Measurements from ENCODE around the gene TMEM178B.

Gene TMEM178B

DNA sequence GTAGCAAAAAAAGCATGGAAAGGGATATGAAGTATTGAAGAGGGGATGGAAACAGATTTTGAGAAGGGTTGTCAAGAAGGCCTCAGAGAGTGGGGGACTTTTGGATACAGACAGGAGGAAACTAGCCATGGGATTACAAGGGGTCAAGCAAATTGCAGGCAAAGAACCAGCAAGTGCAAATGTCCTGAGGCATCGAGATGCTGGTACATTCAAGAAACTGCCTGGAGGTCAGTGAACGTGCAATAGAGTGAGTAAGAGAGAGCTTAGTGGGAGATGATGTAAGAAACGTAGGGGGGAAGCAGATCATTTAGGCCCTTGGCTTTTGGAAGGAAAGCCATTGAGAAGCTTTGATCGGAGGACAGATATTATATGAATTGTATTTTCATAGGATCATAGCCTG is 250.0 kb downstream of the TMEM178B start:
- POLR2A ChIA-PET: no interaction called here
- H3K36me3 ChIP-seq (ENCODE audit: control insufficient read depth in 2 of 2, insufficient read depth in 1 of 2, low read length in 2 of 2): no peaks in the 10 kb centered on the region
- no peak overlapping the region for H3K27ac ChIP-seq (ENCODE audit: extremely low read depth, low read depth, low read length)
- no peaks in the 10 kb centered on the region for H3K4me1 ChIP-seq (ENCODE audit: control insufficient read depth, insufficient read depth, low read length)
- H3K4me3 ChIP-seq (ENCODE audit: low read depth, low read length): no peak overlapping the region
- CTCF ChIA-PET: no interaction called here
- TF ChIP-seq MYNN (tag by site-specific recombination; IDR thresholded peaks at IDR 0.05; ENCODE audit: borderline replicate concordance): no peak
- no peak for TF ChIP-seq ZNF146 (tag by site-specific recombination; IDR thresholded peaks at IDR 0.05)
- TF ChIP-seq ZNF580 (tag by site-specific recombination; IDR thresholded peaks at IDR 0.05): 0 out of 2 replicates have a peak, but pooled peaks have one; percentile 9
- TF ChIP-seq TRIM28 (IDR thresholded peaks at IDR 0.05; ENCODE audit: borderline replicate concordance, low read length): no peak
- TF ChIP-seq ZNF211 (tag by site-specific recombination; IDR thresholded peaks at IDR 0.05; ENCODE audit: low read depth): no peak
- no peak for TF ChIP-seq ZNF404 (tag by site-specific recombination; IDR thresholded peaks at IDR 0.05)
- peak; percentile 95 for TF ChIP-seq ZNF623 (tag by site-specific recombination; IDR thresholded peaks at IDR 0.05)
- no peak for TF ChIP-seq ZNF302 (tag by site-specific recombination; IDR thresholded peaks at IDR 0.05; ENCODE audit: low read depth)
- TF ChIP-seq ZNF624 (tag by site-specific recombination; IDR thresholded peaks at IDR 0.05): no peak
- no peak for TF ChIP-seq ZNF530 (tag by site-specific recombination; IDR thresholded peaks at IDR 0.05; ENCODE audit: low read depth)
- TF ChIP-seq ZNF133 (tag by site-specific recombination; IDR thresholded peaks at IDR 0.05): no peak
- H3K9me3 ChIP-seq (ENCODE audit: control insufficient read depth, insufficient read depth, low read depth, low read length): no peaks in the 10 kb centered on the region

GRCh38 chr7:141324870-141325269 is 251.0 kb downstream of the TMEM178B start:
- no peak for TF ChIP-seq ZBTB6 (tag by site-specific recombination; IDR thresholded peaks at IDR 0.05)
- no peak for TF ChIP-seq SP3 (tag by site-specific recombination; IDR thresholded peaks at IDR 0.05)
- TF ChIP-seq ZBTB8A (tag by site-specific recombination; IDR thresholded peaks at IDR 0.05): no peak
- TF ChIP-seq, protein P1, sequence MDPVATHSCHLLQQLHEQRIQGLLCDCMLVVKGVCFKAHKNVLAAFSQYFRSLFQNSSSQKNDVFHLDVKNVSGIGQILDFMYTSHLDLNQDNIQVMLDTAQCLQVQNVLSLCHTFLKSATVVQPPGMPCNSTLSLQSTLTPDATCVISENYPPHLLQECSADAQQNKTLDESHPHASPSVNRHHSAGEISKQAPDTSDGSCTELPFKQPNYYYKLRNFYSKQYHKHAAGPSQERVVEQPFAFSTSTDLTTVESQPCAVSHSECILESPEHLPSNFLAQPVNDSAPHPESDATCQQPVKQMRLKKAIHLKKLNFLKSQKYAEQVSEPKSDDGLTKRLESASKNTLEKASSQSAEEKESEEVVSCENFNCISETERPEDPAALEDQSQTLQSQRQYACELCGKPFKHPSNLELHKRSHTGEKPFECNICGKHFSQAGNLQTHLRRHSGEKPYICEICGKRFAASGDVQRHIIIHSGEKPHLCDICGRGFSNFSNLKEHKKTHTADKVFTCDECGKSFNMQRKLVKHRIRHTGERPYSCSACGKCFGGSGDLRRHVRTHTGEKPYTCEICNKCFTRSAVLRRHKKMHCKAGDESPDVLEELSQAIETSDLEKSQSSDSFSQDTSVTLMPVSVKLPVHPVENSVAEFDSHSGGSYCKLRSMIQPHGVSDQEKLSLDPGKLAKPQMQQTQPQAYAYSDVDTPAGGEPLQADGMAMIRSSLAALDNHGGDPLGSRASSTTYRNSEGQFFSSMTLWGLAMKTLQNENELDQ (tag by site-specific recombination; IDR thresholded peaks at IDR 0.05; ENCODE audit: low read depth): no peak
- no peak for TF ChIP-seq ZNF830 (tag by site-specific recombination; IDR thresholded peaks at IDR 0.05; ENCODE audit: low read depth)
- no peak for TF ChIP-seq ZNF560 (tag by site-specific recombination; IDR thresholded peaks at IDR 0.05; ENCODE audit: borderline replicate concordance)
- TF ChIP-seq, protein P2, sequence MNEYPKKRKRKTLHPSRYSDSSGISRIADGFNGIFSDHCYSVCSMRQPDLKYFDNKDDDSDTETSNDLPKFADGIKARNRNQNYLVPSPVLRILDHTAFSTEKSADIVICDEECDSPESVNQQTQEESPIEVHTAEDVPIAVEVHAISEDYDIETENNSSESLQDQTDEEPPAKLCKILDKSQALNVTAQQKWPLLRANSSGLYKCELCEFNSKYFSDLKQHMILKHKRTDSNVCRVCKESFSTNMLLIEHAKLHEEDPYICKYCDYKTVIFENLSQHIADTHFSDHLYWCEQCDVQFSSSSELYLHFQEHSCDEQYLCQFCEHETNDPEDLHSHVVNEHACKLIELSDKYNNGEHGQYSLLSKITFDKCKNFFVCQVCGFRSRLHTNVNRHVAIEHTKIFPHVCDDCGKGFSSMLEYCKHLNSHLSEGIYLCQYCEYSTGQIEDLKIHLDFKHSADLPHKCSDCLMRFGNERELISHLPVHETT (tag by site-specific recombination; IDR thresholded peaks at IDR 0.05): no peak
- no peak for TF ChIP-seq ZNF37A (tag by site-specific recombination; IDR thresholded peaks at IDR 0.05)
- no peak for TF ChIP-seq WT1 (tag by site-specific recombination; IDR thresholded peaks at IDR 0.05)
- no peak for TF ChIP-seq ZNF621 (tag by site-specific recombination; IDR thresholded peaks at IDR 0.05)
- no peak for TF ChIP-seq ZNF223 (tag by site-specific recombination; IDR thresholded peaks at IDR 0.05)
- TF ChIP-seq, protein P3, sequence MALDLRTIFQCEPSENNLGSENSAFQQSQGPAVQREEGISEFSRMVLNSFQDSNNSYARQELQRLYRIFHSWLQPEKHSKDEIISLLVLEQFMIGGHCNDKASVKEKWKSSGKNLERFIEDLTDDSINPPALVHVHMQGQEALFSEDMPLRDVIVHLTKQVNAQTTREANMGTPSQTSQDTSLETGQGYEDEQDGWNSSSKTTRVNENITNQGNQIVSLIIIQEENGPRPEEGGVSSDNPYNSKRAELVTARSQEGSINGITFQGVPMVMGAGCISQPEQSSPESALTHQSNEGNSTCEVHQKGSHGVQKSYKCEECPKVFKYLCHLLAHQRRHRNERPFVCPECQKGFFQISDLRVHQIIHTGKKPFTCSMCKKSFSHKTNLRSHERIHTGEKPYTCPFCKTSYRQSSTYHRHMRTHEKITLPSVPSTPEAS (tag by site-specific recombination; IDR thresholded peaks at IDR 0.05): no peak
- H3K9me3 ChIP-seq (ENCODE audit: control insufficient read depth, insufficient read depth, low read depth, low read length): no peaks in the 10 kb centered on the region
- H3K4me3 ChIP-seq (ENCODE audit: low read depth, low read length): no peak overlapping the region
- ChIA-PET POLR2A (no interaction called here), CTCF (interaction anchor here (0.6 kb wide), 1 partner anchor 157 kb away, joined by 3 read pairs; no protein-coding TSS in a partner anchor)
- H3K27ac ChIP-seq (ENCODE audit: extremely low read depth, low read depth, low read length): no peak overlapping the region
- no peaks in the 10 kb centered on the region for H3K36me3 ChIP-seq (ENCODE audit: control insufficient read depth in 2 of 2, insufficient read depth in 1 of 2, low read length in 2 of 2)
- H3K4me1 ChIP-seq (ENCODE audit: control insufficient read depth, insufficient read depth, low read length): no peaks in the 10 kb centered on the region
